Measurements from ENCODE around the gene ADAMTS1.
A peak's percentile ranks its signal among the peaks of the same experiment; 100 is the strongest.
"Not testable (repeated sequence)": the region's sequence is repeated elsewhere in the genome, so short reads cannot be mapped to it uniquely, and the experiment has no call there.

ADAMTS1 gene

DNA sequence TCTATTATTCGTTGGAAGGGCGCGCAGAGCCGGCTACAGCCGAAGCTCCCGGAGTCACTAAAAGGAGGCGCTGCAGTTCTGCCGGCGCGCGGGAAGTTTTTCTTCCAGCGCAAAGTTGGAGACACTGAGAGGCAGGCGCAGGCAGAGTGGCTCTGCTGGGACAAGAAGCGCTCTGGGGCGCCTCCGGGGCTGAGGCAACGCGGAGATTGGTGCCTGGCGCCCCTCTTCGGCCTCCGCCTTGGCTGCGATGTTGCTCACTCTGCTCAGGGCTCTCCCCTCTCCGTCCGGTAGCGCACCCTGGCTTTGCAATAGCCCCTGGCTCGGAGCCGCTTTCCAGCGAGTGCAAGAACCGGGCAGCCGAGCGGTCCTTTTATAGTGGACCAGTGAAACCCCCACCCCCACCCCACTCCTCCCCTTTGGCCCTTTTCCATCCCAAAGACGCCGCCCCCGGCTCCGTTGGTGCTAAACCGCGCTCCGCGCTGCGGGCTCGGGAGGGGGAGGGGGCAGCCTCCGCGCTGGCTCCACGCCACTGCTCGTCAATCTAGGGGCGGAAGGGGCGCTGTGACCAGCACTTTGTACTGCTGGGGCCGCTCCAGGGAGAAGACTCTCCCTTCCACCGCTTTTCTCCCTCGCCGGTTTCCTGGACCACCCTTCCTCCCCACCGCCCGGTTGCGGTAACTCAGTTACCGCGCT lies at the start of gene ADAMTS1:
TSS of gene ADAMTS1 (minus strand) at position 344 of the 693 bp plus-strand sequence. CDS start 455 bp downstream, outside the sequence.
- DNase-seq, result peak; percentile 24

DNA sequence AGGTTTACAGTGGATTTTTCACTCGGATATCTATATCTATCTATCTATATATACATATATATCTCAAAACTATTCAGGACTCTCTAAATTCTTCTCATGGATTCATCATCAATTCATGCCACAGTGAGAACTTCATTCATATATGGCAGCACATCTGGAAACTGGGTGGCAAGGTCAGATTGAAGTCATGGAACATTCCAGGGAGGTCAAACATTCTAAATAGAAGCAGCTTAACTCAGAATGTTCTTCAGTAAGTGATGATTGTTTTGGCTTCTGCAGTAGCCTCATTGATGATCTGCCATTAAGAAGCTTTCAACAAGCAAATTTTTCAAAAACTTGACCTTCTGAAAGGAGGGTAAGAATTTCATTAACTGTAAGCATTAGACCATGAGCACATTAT lies 46.9 kb upstream of the ADAMTS1 start:
- no peak for DNase-seq

DNA sequence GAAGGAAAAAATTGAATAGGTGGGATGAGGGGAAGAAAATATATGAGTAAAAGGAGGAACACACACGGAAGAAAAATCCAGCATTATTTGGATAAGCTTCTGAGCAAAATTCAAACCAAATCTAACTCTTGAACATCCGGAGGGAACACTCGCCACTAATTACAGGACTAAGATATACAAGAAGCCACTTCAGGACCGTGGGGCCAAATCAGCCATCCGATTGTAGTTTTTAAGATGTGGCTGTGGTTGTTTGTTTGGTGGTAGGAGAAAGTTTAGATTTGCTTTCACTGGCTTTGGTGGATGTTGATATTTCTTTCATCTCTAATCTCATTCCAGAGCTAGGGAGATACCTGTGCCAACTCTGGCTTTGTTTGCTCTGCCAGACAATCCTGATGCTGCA lies 43.7 kb upstream of the ADAMTS1 start:
- DNase-seq, result no peak

DNA sequence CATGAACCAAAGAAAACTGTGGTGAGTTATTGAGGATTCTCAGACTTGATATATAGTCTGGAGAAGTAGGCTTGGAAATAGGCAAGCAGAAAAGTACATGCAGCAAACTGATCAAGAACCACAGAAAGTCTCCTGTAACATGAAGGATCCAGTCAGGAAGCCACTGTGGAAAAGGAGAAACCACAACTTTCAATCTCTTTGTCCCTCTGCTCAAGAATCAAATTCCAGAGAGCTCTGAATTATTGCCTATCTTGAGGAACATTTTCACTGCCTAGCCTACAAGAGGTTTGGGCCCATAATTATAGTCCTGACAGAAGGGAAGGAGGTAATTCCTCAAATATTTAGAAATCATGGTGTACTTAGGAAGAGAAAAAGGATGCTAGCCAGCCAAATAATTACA lies 43.0 kb upstream of the ADAMTS1 start:
- DNase-seq, result no peak

DNA sequence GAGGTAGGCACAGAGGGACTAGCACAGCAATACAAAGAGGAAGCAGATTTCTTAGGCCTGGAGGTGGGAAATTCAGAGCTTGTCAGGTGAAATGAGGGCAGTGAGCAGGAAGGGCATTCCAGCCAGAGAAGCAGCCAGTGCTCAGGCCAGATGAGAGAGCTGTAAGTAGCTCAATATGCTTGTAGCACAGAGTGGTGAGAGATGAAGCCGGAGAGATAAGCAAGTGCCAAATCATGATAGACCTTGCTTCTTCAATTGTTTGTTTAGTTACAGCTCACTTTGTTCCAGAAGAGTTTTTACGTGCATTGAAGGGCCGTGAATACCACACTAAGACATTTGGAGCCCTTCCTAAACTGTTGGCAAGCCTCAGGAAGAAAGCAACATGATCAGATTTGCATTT lies 42.0 kb upstream of the ADAMTS1 start:
- DNase-seq, result no peak

DNA sequence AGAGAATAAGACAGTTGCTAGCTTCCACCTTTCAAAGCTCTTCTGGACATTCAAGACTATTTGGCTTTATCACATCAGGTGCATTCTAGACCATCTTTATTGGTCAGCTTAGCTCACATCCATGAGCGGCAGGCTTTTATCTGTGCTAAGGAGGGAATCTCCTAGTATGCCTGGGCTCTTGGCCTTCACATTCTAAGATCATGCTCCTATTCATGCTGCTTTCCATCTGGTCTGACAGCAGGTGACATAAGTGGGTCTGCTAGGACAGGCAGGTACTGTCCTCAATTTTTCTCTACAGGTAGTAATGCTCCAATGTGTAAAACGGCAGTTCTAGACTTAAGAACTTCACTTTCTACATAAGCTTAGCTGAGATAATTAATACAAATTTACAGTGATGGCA lies 39.2 kb upstream of the ADAMTS1 start:
- no peak for DNase-seq

DNA sequence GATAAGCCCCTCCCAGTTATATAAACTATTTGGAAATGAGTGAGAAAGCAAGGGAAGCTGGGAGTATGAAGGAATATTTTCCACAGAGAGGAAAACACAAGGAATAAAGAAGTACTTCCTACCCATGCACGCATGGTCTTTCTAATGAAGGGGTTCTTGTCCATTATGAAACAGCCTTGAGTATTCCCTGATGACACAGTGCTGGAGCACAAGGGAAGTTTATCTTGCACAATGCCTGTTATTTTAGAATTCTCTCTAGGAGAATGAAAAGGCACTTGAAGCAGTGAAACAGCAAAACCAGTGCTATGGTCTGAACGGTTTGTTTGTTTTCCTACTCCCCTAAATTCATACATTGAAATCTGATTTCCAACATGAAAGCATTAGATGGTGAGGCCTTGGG lies 38.6 kb upstream of the ADAMTS1 start:
- DNase-seq, result no peak

DNA sequence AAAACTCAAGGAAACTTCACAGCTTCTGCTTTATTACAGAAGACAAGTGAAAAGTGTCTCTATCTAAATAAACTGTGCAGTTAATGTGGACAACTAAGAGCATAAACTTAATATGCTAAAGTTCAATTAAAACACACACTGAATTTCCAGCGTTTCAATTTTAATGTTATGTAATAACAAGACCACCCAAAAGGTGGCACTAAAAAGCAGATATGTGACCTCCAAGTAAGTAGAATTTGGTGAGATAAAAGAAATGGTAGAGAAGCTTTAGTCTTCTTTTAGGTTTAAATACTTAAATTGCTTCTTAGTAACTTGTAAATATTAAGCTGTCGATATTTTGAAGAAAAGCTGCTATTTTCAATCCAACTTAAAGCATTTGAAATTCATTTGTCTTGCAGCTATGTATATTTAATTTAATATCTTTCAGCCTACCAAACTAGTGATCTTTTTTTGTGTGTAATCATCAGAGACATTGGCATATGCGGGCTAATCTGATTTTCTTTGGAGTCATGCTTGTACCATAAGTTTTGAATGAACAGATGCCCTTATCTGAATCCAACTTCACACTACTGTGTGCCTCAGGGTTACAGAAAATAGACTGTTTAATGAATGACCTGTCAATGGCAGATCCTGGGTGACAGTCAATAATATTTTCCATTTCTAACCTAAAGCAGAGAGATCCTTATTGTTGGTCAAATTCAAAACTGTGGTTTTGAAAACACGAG lies 36.5 kb upstream of the ADAMTS1 start:
- DNase-seq, result peak; percentile 4

DNA sequence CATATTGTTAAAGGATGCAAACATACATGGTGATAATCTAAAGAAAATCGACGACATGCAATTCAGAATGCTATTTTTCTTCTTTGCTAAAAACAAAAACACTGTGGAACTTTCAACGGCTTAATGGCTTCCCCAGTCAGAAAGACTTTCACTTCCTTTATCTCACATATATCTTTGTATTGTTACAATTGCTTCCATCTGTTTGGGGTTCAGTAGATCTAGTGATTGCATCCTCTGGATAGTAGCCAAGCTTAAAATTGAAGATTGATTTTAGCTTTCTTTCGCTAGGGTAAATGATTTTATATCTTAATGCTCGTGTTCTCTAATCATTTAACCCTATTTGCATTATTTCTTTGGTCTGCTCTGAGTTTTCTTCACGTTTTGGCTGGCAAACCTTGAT lies 31.8 kb upstream of the ADAMTS1 start:
- no peak for DNase-seq

DNA sequence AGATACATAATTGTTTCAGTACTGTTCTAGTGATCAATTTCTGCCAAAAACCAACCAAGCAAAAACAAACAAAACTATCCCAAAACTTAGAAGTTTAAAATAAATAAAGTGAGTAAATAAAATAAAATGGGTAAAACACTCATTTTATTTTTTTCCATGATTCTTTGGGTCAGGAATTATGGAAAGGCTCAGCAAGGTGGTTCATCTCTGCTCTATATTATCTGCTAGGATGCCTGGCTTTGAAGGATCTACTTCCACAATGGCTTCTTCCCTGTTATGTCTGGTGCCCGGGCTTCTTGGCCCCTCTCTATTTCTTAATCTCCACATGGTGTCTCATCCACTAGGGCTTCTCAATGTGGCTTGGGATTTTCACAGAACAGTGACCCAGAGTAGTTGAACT lies 29.1 kb upstream of the ADAMTS1 start:
- no peak for DNase-seq

DNA sequence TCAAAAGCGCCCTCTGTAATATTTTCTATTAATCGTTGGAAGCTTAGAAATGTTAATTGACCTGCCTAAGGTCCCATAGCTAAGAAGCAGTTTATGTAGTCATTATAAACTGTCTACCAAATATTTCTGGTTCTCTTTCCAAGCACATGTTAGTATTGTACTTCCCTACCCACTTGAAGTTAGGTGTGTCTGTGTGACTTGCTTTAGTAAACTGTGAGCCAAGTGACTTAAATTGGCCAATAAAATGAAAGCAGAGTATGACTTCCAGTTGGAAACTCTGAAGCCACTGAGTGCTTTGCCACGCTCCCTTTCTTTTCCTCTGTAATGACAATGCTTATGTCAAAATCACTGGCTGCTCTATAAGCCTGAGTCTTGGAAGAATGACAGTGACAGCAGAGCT lies 20.6 kb upstream of the ADAMTS1 start:
- no peak for DNase-seq

DNA sequence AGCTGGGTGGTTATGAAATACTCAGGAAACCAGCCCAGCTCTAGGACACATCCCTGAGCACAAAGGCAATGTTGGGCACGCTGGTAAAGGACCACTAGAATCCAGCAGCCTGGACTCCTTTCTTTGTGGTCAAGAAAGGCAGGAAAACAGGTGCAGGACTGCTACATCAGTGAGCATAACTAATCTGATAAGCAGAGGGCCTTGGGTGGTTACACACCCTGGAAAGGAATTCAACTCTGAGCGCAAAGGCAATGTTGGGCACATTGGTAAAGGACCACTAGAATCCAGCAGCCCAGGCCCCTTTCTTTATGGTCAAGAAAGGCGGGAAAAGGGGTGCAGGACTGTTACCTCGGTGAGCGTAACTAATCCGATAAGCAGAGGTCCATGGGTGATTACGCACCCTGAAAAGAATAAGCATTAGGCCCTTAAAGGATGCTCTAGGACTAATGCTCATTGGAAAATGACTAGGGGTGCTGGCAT lies 11.7 kb upstream of the ADAMTS1 start:
- DNase-seq, result not testable (repeated sequence)

DNA sequence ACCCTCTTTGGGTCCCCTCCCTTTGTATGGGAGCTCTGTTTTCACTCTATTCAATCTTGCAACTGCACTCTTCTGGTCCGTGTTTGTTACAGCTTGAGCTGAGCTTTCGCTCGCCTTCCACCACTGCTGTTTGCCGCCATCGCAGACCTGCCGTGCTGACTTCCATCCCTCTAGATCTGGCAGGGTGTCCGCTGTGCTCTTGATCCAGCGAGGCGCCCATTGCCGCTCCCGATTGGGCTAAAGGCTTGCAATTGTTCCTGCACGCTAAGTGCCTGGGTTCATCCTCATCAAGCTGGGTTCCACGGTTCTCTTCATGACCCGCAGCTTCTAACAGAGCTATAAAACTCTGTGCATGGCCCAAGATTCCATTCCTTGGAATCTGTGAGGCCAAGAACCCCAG lies 9.5 kb upstream of the ADAMTS1 start:
- not testable (repeated sequence) for DNase-seq

DNA sequence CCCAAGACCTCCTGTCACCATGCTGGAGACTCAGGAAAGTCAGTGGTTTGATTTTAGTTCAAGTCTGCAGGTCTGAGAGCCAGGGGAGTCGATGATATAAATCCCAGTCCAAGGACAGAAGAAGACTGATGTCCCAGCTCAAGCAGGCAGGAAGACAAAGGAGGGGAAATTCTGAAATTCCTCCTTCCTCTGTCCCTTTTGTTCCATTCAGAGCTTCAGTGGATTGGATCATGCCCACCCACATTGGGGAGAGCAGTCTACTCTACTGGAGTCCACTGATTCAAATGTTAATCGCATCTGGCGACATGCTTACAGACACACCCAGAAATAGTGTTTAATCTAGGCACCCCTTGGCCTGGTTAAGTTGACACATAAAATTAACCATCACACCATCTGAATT lies 7.2 kb upstream of the ADAMTS1 start:
- DNase-seq, result no peak

DNA sequence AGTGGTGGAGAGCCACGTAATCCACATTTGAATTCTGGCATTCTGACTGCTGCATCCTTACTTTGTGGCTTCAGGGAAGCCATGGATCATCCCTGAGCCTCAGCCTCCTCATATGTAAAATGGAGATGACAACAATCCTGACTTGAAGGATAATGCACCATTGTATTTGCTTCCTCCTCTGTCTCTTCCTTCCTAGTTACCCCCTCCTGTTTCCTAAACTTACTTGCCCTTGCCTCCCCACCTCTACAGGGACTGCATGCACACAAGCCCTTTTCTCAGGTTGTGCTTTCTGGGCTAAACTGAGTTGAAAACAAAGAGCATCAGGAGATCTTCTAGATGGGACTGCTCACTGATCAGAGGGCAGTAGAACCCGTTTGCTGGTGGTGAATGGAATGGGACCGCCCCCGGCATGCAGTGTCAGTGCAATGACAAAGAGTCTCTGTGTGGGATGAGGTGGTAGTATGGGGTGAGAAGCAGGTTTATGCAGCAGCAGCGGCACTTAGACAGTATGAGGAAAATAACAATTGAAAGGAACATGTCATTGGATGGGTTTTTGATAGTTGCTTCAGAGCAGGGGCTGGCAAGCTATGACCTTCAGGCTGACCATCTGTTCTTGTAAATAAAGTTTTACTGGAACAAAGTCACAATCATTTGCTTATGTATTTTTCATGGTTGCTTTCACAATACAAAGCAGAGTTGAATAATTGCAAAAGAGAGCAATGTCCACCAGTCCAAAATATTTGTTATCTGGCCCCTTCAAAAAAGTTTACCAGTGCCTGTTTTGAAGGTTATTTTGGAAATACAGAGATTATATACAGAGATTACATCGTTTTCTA lies 6.1 kb upstream of the ADAMTS1 start:
- DNase-seq, result no peak

DNA sequence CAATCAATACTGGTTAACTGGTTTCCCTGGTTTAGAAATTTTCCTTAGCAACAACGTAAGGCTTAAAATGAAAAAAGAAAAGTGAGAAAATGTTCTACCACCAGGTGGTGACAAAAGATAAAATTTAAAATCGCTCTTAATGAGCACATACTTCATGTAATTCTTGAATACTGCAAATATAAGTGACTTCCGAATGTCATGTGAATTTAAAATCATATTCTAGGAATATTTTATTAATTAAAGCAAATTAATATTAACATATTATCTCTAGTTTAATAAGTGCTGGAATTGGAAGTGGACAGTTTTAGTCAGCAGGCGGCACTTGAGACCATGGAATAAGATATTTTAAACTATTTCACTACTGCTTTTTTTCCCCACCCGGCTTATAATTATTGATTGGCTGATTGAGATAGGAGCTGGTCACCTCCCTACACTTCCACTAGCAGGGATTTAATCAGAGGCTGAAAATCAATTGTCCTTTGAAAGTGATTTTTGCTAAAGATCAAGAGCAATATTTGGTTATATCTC lies 5.0 kb upstream of the ADAMTS1 start:
- peak; percentile 53 for DNase-seq

DNA sequence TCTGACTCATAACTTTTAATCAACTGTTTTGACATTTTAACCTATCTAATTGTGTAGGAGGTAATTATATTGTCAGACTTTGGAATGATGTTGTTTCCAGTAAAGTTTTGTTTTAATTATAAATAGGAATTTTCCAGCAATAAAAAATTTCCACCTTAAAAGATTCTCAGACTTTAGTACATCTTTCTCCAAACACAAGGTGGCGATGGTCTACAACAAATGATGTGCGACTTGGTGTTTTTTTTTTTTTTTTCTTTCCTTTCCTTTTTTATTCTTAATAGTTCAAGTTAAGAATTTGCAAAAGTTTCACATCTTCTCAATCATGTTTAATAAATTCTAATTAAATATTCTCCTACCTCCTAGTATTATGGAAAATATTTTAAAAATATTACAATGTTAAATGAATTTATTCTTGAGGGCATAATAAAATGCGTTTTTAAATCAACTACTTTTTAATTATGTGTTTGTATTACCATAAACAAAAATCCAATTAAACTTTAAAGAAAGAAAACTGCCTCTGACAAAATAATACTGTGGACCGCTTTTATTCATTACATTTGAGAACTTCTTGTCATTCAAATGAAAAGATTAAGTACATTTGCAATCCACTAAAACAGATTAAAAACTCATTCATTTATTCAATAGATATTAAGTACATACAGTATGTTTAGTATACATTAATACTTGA lies 4.4 kb upstream of the ADAMTS1 start:
- peak; percentile 36 for DNase-seq

DNA sequence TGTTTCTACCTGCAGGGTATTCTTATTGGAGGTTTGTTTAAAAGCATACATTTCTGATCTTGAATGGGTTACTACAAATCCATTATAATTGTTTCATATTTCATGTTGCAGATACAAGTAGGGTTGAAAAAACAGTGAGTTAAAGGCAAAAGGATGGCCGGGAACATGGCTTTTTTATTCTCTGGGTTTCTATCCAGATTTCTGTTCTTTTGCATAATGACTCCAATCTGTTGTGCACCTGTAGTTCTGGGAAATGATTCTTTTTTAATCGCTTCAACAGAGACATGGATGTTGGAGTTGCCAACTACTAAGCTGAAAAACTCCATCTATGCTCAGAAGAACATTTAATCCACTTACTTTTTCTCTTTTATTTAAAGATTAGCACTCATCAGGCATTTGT lies 2.7 kb upstream of the ADAMTS1 start:
- DNase-seq, result no peak

DNA sequence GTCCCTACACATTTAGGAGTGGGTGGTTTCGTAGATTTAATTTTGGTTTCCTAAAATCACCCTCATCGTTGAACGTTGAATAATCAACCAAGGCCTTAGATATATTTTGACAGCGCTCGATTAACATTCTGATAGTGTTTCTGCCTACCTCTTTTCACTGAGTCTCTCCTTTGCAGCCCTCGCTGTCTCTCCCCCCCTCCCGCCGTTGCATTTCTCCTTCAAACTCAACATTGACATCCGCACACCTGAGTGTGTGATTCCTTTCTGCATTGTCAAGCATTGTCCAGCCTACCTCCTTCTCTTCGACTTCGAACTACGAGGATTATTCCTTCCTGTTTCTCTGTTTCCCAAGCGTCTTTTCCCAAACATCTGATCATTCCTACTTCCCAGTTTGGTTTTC lies 1.8 kb upstream of the ADAMTS1 start:
- DNase-seq, result no peak

DNA sequence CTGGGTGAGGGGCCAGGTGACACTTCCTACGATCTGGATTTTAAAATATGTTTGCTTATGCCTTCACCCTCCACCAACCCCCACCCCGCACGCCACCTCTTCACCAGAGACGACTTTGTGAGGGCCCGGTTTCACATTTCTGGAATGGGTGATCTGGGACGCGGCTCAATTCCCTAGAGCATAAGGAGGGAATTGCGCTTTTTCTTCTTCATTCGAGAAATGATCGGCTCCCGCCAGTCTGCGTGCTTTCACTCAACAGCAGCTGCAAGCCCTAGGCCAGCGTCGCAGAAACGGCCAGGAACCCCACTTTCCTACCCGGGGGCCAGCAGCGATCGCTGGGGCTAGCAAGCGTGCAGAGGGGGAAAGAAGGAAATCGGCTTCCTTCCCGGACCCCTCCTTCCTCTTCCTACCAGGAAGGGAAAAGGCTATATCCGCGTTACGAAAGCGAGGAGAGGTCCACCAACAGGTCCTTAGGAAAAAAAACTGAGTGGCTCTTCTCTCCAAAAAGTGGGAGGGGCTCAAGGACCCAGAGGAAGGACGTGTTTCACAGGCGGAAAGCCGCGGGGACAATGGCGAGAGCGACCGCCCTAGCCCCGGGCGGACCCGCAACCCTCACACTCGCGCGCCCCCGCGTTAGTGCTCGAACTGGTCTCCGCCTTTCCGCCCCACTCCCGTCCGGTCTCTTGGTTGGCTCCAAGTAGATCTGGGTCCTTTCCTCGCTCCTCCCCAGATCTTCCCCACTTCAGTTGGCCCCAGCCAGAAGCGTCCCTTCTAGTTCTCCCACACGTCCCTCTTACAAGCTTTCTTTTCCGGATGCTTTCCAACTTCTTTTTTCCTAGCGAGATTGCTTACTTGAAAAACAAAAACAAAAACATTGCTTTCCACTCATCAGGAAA lies 1.1 kb upstream of the ADAMTS1 start:
- peak; percentile 19 for DNase-seq

DNA sequence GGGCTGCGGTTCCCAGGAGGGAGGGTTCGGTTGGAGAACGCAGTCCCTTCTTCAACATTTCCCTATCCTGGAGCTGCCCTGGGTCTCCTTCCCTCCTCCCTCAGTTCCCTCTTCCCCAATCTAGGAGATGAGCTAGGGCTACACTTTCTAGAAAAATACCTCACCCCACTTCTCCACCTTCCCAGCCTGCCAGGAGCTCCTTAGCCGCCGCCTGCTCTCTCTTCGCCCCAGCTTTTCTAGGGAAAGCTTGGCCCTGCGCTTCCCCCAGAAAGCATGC lies 488 bp upstream of the ADAMTS1 start:
- DNase-seq, result no peak

All from NCI-H2171 (cell line).